GM06990 (cell line): ENCODE data around the gene AP2B1.

ENCODE experiments used
- DNase-seq: peaks from one replicate; pipeline ENCODE4 v3.0.0-alpha.2; 2011; ENCODE audit not compliant: insufficient read length; ENCODE audit errors: extremely low read depth
- H3K27me3 ChIP-seq: replicated peaks from 2 replicates; pipeline ENCODE4 v1.6.0; 2011; ENCODE audit warnings: low read length; ENCODE audit not compliant: control insufficient read depth, insufficient read depth
- H3K36me3 ChIP-seq: 2 replicates; pipeline ENCODE4 v1.5.1; 2011; ENCODE audit warnings: low read length; ENCODE audit not compliant: control insufficient read depth, insufficient read depth
- H3K4me3 ChIP-seq: replicated peaks from 2 replicates; pipeline ENCODE4 v1.5.1; 2011; ENCODE audit warnings: low read depth, mild to moderate bottlenecking, control low read depth, low read length
- TF ChIP-seq, protein P1 (sequence below): IDR thresholded peaks from 2 replicates; pipeline ENCODE4 v1.5.1; 2011; ENCODE audit warnings: low read length, control low read depth, mild to moderate bottlenecking, inconsistent platforms; ENCODE audit not compliant: insufficient read depth, poor library complexity, severe bottlenecking

AP2B1 gene

DNA sequence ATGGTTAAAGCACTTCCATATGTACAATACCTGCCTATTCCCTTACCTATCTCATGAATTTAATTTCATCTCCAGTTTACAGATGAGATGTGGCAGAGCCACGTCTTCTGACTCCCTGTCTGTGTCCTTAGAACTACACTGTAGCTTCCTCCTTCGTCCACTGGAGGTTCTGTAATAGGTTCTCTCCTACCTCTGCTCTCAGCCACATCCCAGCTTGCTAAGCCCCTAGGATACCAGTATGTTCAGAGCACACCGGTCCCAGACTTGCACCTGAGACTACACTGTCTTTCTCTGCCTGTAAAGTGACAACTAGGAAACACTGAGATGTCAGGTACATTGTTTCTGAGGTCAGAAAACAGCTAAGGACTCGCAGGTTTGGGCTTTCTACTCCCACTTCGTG is 140.5 kb downstream of the AP2B1 start:
- DNase-seq: no peak
- TF ChIP-seq, protein P1, sequence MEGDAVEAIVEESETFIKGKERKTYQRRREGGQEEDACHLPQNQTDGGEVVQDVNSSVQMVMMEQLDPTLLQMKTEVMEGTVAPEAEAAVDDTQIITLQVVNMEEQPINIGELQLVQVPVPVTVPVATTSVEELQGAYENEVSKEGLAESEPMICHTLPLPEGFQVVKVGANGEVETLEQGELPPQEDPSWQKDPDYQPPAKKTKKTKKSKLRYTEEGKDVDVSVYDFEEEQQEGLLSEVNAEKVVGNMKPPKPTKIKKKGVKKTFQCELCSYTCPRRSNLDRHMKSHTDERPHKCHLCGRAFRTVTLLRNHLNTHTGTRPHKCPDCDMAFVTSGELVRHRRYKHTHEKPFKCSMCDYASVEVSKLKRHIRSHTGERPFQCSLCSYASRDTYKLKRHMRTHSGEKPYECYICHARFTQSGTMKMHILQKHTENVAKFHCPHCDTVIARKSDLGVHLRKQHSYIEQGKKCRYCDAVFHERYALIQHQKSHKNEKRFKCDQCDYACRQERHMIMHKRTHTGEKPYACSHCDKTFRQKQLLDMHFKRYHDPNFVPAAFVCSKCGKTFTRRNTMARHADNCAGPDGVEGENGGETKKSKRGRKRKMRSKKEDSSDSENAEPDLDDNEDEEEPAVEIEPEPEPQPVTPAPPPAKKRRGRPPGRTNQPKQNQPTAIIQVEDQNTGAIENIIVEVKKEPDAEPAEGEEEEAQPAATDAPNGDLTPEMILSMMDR: no peak

DNA sequence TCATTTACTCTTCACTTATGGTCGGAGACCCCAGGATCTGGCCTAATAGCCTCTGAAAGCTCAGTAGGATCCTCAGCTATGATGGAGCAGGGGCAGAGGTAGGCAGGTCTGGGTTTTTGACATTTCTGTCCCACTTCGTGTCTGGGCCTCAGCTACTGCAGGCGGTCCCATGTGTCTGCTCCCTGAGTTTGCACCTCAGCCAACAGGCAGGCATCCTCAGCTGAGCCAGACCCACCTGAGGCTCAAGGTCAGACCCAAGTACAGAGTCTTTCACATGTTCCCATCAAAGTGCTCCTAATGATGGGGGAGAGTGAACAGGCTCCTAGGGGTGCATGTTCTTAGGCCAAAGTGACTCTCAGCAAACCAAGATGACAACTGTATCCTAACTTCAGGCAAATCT is 141.4 kb downstream of the AP2B1 start:
- Histone ChIP-seq H3K4me3 (no peak overlapping the region), H3K36me3 (peaks cover 7% of the 10 kb centered on the region), H3K27me3 (peaks cover 2% of the 10 kb centered on the region; the same call in 1 of the 2 replicates)
- no peak for DNase-seq
- TF ChIP-seq, protein P1: no peak

More for the DNA sequence above, 140.5 kb downstream of the AP2B1 start:
- peaks cover 9% of the 10 kb centered on the region for H3K36me3 ChIP-seq
- peaks cover 2% of the 10 kb centered on the region; the same call in 1 of the 2 replicates for H3K27me3 ChIP-seq
- H3K4me3 ChIP-seq: no peak overlapping the region

DNA sequence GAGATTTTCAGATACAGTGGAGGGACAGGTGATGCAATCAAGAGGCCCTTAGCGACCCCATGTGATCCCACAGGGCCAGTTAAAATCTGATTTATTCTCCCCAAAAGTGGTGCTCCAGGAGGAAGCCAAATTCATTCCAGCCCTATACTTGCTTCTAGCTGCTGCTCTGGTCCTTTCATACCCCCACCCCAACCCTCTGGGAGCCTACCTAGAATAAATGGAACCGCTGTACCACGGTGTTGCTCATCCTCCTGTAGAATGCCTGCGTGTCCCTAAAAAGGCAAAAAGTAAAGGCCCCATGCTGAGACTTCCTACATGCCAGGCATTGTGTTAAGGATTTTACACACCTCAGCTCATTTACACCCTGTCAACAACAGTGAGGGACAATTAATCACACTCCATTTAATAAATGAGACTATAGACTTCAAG is 142.3 kb downstream of the AP2B1 start:
- H3K36me3 ChIP-seq: peaks cover 3% of the 10 kb centered on the region
- H3K4me3 ChIP-seq: no peak overlapping the region
- peaks cover 2% of the 10 kb centered on the region; the same call in 1 of the 2 replicates for H3K27me3 ChIP-seq
- TF ChIP-seq, protein P1: no peak
- no peak for DNase-seq

DNA sequence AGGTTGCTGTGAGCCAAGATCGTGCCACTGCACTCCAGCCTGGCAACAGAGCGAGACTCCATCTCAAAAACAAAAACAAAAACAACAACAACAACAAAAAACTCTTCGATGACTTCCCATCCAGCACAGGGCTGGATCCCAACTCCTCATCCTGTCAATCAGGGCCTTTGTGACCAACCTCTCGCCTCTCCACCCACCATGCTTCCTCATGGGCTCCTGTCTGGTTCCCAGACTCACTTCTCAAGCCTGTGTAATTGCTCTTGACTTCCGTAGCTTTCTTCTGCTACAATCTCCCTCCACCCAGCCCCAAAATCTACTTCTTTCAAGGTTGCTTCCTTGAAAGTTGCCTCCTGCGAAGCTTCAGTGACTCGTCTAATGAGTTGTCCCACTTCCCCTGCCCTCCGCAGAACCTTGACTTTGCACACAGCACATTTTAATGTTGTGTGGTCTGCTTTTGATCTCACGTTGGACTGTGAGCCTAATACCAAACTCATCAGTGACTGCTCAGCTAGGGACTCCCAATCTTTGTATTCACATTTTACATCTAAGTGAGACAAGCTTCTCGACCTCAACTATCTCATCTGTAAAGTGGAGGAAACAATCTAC is 143.4 kb downstream of the AP2B1 start:
- no peak overlapping the region for H3K4me3 ChIP-seq
- DNase-seq: no peak

DNA sequence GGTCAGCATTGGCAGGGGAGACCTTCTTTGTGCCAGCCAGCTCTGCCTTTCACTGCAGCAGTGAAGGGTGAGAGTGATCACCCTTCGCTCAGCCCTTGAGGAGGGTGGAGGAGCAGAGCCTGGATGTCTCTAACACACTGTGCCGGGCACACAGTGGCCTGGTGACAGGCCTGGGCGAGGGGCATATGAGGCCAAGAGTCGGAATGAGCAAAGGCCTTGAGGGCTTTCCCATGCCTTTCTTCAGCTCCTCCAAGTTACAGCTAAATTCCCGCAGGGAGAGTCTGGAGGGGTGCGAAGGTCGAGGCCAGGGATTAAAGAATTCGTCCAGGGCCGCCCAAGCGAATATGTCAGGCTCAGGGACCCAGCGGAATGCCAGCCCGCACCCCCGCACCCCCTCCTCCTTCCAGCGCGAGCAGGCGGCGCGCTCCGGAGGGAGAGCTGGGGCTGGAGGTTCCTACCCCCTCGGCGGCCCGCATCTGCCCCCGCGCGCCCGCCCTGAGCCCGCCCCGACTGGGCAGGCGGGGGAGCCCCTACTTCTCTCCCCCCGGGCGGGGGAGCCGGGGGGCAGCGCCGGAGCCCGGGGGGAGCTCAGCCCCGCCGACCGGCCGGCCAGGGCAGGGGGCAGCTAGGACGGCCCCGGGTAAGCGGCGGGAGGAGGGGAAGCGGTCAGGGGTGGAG is 144.3 kb downstream of the AP2B1 start, which contains the start of gene RASL10B:
TSS of gene RASL10B (plus strand) at position 401 of the 678 bp plus-strand sequence. CDS start 3,546 bp downstream, outside the sequence.
- no peak for DNase-seq
- TF ChIP-seq, protein P1: no peak
- H3K27me3 ChIP-seq: peaks cover 2% of the 10 kb centered on the region; the same call in 1 of the 2 replicates
- no peaks in the 10 kb centered on the region; the same call in 1 of the 2 replicates for H3K36me3 ChIP-seq
- H3K4me3 ChIP-seq: no peak within 1 kb of the TSS; the same call in 1 of the 2 replicates

More for the DNA sequence above, 143.4 kb downstream of the AP2B1 start:
- H3K36me3 ChIP-seq: peaks cover 3% of the 10 kb centered on the region
- TF ChIP-seq, protein P1: no peak
- peaks cover 2% of the 10 kb centered on the region; the same call in 1 of the 2 replicates for H3K27me3 ChIP-seq
